Measurements from ENCODE around the gene CHURC1. TPM values are rescaled to one million over a fixed set of nuclear protein-coding genes. Genes with fewer than 3 reads are reported as not detected.
"Not testable (repeated sequence)": the region's sequence is repeated elsewhere in the genome, so short reads cannot be mapped to it uniquely, and the experiment has no call there.

CHURC1 gene
- total RNA-seq, 2 donors from 2014 or later = 28.4 to 67.5 TPM

DNA sequence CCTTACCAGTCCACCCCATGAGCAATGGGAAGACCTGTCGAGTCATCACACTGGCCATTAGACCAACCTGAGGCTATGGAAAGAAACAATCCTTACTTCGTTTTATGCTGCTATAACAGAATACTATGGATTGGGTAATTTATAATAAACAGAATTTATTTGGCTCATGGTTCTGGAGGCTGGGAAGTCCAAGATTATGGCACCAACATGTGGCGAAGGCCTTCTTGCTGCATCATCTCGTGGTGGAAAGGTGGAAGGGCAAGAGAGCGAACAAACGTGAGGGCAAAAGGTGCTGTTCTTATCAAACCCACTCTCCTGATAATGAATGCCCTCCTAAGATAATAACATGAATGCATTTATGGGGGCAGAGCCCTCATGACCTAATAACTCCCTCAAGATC lies 24.9 kb upstream of the CHURC1 start:
- ATAC-seq = no peak
- Mint-ChIP-seq H3K9me3 (no peaks in the 10 kb centered on the region), H3K27ac (no peak overlapping the region), H3K36me3 (no peaks in the 10 kb centered on the region)
- no peak for DNase-seq (ENCODE audit: low spot score in 2 of 2)

DNA sequence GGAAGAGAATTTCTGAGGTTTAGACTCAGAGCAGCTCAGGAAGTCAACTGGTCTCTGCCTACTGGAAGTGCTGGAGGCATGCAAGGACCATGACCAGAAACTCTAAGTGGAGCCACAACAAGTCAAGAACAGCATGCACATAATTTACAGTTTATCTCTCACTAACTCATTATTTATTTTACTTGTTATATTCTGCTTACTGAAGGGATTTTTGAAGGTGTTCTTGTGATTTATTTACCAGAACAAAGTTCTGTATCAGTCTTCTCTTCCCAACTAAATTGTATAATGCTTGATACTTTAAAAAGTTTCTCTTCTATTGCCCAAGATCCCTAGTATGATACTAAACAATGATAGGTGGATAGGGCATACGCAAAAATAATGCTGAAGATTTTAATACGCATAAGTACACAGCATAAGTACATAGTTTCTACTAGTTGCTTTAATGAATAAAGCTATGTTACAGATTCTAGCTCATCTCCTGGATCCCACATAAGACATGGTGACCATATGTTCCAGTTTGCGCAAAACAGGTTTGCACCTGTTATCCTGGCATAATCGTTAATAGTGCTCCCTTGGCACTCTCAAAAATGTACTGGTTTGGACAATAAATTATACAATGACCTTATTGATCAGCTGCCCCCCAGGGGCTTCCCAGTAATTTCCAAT lies 22.9 kb upstream of the CHURC1 start:
- H3K27ac Mint-ChIP-seq = no peak overlapping the region
- no peak for DNase-seq (ENCODE audit: low spot score in 2 of 2)

DNA sequence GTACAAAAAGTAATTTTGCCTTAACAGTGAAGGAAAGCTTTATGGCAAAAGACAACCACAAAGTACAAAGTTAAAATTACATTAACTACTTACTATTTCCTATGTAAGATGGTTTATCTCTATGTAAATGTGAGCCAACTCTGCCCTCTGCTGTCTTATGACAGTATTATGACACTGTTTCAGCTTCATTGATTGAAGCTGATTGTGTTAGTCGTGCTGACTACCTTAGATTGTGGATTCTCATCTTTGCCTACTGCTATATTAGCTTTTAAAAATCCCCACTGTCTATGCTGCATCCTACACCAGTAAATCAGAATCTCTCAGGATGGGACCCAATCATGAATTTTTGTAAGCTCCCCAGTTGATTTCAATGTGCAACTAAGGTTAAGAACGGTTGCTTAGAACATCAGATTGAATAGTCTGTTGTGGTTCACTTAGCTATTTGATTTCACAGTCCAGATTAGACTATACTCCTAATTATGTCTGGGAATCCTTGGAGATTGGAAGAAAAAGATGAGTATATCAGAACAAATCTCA lies 22.3 kb upstream of the CHURC1 start:
- Mint-ChIP-seq H3K36me3 (no peaks in the 10 kb centered on the region), H3K27ac (no peak overlapping the region), H3K9me3 (no peaks in the 10 kb centered on the region)
- ATAC-seq (peak; percentile 76 to 82), DNase-seq (ENCODE audit: low spot score in 2 of 2) (peak in 1 of 2 donors; percentile 24)

More for the DNA sequence above, 22.9 kb upstream of the CHURC1 start:
- no peaks in the 10 kb centered on the region for H3K9me3 Mint-ChIP-seq
- no peak for ATAC-seq
- no peaks in the 10 kb centered on the region for H3K36me3 Mint-ChIP-seq

DNA sequence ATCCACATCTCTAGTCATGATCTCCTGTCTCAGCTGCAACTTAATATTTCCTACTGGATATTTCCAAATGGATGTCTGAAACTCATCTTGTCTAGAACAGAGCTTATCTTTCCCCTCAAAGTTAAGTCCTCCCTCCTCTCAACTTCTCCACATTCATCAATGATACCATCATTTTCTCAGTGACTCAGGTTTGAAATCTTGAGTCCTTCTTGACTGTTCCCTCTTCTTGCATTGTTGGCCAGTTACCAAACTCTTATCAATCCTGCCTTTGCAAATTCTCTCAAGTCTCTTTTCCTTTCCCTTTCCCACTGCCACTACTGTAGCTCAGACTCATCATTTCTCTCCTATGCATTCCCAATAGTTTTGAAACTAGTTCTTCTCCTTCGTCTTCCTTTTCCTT lies 14.3 kb upstream of the CHURC1 start:
- H3K36me3 Mint-ChIP-seq = no peaks in the 10 kb centered on the region
- DNase-seq (ENCODE audit: low spot score in 2 of 2) (no peak), ATAC-seq (no peak)
- H3K9me3 Mint-ChIP-seq = no peaks in the 10 kb centered on the region
- H3K27ac Mint-ChIP-seq = no peak overlapping the region

DNA sequence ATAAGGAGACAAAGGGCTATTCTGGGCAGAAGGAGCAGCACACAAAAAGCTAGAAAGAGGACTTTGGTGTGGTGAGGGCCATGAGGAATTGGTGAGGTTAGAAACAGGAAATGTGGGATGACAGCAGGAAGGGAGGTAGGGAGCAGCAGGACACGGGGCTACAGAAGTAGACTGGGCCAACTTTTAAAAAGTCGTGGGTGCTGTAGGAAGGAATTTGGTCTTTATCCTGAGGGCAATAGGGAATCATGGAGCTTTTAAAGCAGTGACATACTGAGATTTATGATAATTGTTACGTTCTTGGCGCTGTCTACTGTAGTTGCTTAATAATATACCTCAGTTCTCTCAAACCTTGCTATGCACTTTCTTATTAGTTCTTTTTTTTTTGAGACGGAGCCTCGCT lies 8.2 kb upstream of the CHURC1 start:
- DNase-seq (ENCODE audit: low spot score in 2 of 2) (no peak), ATAC-seq (no peak)
- H3K27ac Mint-ChIP-seq = no peak overlapping the region
- H3K36me3 Mint-ChIP-seq = no peaks in the 10 kb centered on the region
- no peaks in the 10 kb centered on the region for H3K9me3 Mint-ChIP-seq

DNA sequence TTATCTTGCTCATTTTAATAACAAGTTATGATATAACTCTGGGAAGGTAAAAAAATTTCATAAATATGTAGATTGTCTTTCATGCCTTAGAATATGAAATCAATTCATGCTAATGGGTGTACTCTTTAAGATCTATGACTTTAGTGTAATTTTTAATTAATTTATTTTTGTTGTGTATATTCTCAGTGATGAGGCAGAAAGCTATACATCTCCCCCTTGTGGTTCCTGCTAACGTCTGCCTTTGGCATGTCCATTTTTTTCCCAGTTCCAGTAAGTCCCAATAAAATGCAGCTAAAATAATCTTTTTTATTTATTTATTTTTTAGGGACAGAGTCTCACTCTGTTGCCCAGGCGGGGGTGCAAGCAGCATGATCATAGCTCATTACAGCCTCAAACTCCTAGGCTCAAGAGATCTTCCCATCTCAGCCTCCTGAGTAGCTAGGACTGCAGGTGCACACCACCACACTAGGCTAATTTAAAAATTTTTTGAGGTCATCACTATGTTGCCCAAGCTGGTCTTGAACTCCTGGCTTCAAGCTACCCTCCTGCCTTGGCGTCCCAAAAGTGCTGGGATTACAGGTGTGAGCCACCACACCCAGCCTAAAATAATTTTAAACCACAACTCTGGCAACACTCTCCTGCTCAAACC lies 3.3 kb upstream of the CHURC1 start:
- no peak for DNase-seq (ENCODE audit: low spot score in 2 of 2)
- ATAC-seq = no peak
- H3K27ac Mint-ChIP-seq = no peak overlapping the region
- H3K9me3 Mint-ChIP-seq = no peaks in the 10 kb centered on the region
- peaks cover 19 to 21% of the 10 kb centered on the region in 2 donors for H3K36me3 Mint-ChIP-seq

DNA sequence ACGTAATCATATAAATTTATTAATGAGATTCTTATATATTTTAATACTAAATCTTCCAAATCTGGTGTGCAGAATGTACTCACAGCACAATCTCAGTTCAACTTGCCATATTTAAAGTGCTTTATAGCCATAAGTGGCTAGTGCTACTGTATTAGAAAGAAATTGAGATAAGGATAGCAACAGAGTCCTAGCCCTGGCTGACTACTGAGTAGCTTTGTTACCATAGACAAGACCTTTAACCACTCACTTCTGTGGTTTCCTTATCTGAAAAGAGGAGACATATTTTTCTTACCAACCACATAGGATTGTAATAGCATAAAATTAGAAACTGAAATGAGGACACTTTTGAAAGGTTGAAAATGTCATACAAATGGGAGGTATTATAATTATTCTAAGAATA lies 2.0 kb upstream of the CHURC1 start:
- ATAC-seq (no peak), DNase-seq (ENCODE audit: low spot score in 2 of 2) (no peak)
- Mint-ChIP-seq H3K9me3 (no peaks in the 10 kb centered on the region), H3K36me3 (peaks cover 19 to 33% of the 10 kb centered on the region in 2 donors), H3K27ac (no peak overlapping the region)

DNA sequence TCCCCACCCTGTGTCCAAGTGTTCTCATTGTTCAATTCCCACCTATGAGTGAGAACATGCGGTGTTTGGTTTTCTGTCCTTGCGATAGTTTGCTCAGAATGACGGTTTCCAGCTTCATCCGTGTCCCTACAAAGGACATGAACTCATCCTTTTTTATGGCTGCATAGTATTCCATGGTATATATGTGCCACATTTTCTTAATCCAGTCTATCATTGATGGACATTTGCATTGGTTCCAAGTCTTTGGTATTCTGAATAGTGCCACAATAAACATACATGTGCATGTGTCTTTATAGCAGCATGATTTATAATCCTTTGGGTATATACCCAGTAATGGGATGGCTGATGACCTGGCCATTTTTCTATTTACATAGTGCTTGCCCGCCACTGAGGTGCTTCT lies 778 bp upstream of the CHURC1 start:
- peaks cover 19 to 42% of the 10 kb centered on the region in 2 donors for H3K36me3 Mint-ChIP-seq

DNA sequence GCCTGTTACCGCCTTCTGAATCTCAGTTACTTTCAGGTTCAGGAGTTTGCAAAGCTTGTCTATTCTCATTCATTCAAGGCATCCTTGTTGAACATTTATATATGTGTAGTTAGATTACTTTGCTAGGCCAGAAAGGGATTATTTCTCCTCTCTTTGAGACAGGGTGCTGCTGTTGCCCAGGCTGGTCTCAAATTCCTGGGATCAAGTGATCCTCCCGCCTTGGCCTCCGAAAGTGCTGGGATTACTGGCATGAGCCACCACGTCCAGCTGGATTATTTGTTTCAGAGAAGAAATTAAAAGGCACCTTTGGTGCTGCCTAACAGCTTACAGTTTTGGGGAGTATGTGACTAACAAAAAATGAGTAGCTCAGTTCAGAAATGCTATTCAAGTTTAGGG lies 772 bp downstream of the CHURC1 start:
- ATAC-seq (no peak), DNase-seq (ENCODE audit: low spot score in 2 of 2) (no peak)
- Mint-ChIP-seq H3K36me3 (peaks cover 19 to 42% of the 10 kb centered on the region in 2 donors), H3K9me3 (no peaks in the 10 kb centered on the region), H3K27ac (peak overlapping the region; percentile 96 to 98)

More for the DNA sequence above, 778 bp upstream of the CHURC1 start:
- DNase-seq (ENCODE audit: low spot score in 2 of 2); ATAC-seq; H3K9me3 Mint-ChIP-seq: not testable (repeated sequence)
- H3K27ac Mint-ChIP-seq = peak overlapping the region; percentile 96 to 98

DNA sequence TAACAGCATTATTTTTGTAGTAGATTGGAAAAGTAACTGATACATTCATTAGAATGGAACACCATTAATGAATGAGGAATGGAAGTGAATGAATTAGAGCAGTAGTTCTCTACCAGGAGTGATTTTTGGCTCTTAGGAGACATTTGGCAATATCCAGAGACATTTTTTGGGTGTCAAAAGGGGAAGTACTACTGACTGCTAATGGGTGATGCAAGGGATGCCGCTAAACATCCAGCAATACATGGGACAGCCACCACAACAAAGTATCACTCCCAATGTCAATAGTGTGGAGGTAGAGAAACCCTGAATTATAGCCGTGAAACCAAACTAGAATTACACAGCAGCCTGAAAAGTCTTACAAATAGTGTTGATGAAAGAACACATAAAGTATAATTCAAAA lies 1.5 kb downstream of the CHURC1 start:
- Mint-ChIP-seq H3K36me3 (peaks cover 19 to 50% of the 10 kb centered on the region in 2 donors), H3K27ac (peak overlapping the region; percentile 96 to 98), H3K9me3 (no peaks in the 10 kb centered on the region)
- no peak for ATAC-seq
- DNase-seq (ENCODE audit: low spot score in 2 of 2) = no peak

DNA sequence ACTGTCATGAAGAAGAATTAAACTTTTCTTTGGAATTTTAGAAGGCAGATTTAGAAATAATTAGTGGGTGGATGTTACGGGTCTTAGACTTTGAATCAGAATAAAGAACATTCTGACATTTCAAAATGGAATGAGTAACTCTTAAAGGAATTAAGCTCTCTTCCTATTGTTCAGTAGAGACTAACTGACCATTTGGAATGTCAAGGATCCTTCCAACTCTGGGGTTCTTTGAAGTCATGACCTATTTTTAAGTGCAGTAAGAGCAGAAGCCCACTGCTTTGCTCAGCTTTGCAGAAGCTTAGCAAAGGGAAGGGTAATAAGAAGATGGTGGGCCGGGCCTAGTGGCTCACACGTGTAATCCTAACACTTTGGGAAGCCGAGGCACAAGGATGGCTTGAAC lies 4.0 kb downstream of the CHURC1 start:
- no peak for ATAC-seq
- H3K27ac Mint-ChIP-seq = peak overlapping the region; percentile 74 to 75
- H3K36me3 Mint-ChIP-seq = peaks cover 19 to 59% of the 10 kb centered on the region in 2 donors
- no peak for DNase-seq (ENCODE audit: low spot score in 2 of 2)
- no peaks in the 10 kb centered on the region for H3K9me3 Mint-ChIP-seq

DNA sequence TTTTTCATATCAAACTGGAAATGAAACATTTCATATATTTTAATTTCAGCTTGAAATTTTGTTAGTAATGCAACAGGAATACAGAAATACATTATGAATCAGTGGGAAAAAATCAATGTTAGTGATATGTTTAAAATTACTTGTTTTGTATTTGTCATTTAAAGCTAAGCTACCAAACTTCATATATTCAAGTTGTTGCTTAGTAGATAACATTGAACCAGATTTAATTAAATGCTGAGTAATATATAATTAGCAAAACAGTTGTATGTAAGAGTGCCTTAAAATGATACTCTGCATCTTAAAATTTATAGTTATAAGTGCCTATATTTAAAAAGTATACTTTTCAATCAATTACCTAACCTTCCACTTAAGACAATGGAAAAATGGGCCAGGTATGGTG lies 5.0 kb downstream of the CHURC1 start:
- DNase-seq (ENCODE audit: low spot score in 2 of 2) (no peak), ATAC-seq (no peak)
- Mint-ChIP-seq H3K36me3 (peaks cover 15 to 60% of the 10 kb centered on the region in 2 donors), H3K9me3 (no peaks in the 10 kb centered on the region), H3K27ac (no peak overlapping the region)

DNA sequence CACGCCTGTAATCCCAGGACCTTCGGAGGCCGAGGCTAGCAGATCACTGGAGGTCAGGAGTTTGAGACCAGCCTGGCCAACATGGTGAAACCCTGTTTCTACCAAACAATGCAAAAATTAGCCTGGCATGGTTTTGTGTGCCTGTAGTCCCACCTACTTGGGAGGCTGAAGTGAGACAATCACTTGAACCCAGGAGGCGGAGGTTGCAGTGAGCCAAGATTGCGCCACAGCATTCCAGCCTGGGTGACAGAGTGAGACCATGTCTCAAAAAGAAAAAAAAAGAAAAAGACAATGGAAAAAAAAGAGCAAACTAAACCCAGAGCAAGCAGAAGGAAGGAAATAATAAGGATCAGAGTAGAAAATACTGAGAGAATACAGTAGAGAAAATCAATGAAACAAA lies 5.4 kb downstream of the CHURC1 start:
- DNase-seq (ENCODE audit: low spot score in 2 of 2) (no peak), ATAC-seq (no peak)
- H3K36me3 Mint-ChIP-seq = peaks cover 12 to 56% of the 10 kb centered on the region in 2 donors
- no peaks in the 10 kb centered on the region for H3K9me3 Mint-ChIP-seq
- no peak overlapping the region for H3K27ac Mint-ChIP-seq

DNA sequence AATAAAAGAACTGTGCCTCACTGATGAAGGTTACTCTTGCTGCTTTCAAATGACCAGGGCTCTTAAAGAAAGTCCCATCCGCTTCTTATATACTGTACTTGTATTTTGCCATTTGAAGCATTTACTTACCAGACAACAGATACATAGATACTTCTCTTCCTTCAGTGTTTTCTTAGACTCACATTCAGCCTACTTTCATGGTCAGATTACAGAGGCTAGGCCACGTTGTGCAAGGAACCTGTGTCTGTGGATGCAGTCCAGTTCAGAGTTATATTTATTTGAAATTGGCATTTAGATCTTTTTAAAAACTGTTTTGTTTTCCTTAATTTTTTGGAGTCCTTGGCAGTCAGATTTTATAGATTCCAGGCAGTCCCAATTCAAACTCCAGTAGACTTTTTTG lies 6.2 kb downstream of the CHURC1 start:
- DNase-seq (ENCODE audit: low spot score in 2 of 2) (no peak), ATAC-seq (no peak)
- Mint-ChIP-seq H3K36me3 (peaks cover 5 to 47% of the 10 kb centered on the region in 2 donors), H3K27ac (no peak overlapping the region), H3K9me3 (no peaks in the 10 kb centered on the region)

DNA sequence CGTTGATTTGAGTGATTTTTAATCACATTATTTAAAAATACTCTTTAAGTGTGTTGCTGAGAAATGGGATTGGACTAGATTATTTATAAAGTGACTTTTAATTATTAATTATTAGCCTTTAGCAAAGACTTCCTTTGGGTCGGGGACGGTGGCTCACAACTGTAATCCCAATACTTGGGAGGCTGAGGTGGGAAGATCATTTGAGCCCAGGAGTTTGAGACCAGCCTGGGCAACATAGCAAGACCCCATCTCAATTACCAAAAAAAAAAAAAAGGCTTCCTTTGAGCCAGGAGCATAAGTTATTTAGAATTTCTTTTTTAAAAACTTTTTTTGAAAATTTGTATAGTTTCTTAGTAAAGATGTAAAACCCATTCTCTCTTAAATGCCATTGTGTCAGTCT lies 8.8 kb downstream of the CHURC1 start:
- DNase-seq (ENCODE audit: low spot score in 2 of 2) = no peak
- peaks cover 6 to 36% of the 10 kb centered on the region in 2 donors for H3K36me3 Mint-ChIP-seq
- no peak for ATAC-seq
- no peak overlapping the region for H3K27ac Mint-ChIP-seq
- no peaks in the 10 kb centered on the region for H3K9me3 Mint-ChIP-seq

DNA sequence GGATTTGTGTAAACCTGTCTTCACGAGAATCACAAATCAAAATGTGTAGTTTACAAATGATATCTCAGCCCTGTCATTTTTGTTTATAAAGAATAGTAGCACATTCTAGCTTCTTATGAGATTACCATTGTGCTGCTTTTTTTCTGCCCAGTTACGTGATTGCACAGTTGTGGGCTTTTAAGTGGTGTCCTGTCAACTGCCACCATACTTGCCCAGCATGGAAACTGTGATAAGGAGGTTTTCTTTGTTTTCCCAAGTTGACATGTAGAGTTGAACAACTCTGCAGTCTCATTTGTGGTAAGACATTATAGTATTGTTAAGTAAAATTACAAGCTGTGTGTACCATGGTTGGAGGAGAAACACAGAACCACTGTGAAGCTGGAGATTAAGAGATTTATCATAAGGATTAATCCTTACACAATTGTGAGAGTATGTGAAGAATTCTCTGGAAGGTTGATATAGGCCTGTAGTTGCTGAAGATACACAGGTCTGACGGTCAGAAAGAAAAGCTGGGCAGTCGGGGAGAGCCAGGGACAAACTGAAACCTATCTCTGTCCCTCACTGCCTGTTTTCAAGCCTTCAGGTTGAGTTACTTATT lies 12.2 kb downstream of the CHURC1 start:
- no peak for ATAC-seq
- no peak for DNase-seq (ENCODE audit: low spot score in 2 of 2)
- H3K36me3 Mint-ChIP-seq = peaks cover 6 to 36% of the 10 kb centered on the region in 2 donors
- H3K9me3 Mint-ChIP-seq = no peaks in the 10 kb centered on the region
- peak overlapping the region in 1 of 2 donors; percentile 6 for H3K27ac Mint-ChIP-seq

DNA sequence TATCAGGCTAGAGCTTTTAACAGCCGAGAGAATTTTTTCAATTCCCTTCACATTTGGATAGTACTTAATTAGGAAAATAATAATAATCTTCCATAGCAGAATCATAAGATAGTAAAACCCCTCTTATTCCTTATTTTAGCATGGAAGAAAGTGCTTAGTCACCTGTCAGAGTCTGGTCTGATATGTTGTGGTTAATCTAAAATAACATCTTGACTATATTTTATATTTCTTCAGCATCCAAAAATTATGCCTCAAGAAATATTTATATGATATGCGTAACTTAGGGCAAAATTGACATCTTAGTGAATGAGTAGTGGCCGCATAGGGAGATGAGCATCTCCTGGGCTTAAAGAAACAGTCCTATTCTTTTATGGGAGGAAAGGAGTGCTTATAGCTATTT lies 12.8 kb downstream of the CHURC1 start:
- no peak overlapping the region for H3K27ac Mint-ChIP-seq
- ATAC-seq = no peak
- DNase-seq (ENCODE audit: low spot score in 2 of 2) = no peak
- H3K9me3 Mint-ChIP-seq = no peaks in the 10 kb centered on the region
- H3K36me3 Mint-ChIP-seq = peaks cover 6 to 31% of the 10 kb centered on the region in 2 donors

Measured in activated naive CD4-positive, alpha-beta T cell treated with anti-CD3 and anti-CD28 coated beads, Interleukin-2, amount 50 U/mL, for 72 hours (primary cell).